IPS-NIHi11 (cell line): ENCODE data around the gene HSF5.
"Not testable (repeated sequence)": the region's sequence is repeated elsewhere in the genome, so short reads cannot be mapped to it uniquely, and the experiment has no call there.

Source experiments
- DNase-seq: peaks from one replicate; pipeline ENCODE4 v3.0.0; 2012; ENCODE audit warnings: mixed read lengths, low spot score

The HSF5 gene

GRCh38 chr17:58481798-58482197, 6.4 kb downstream of the HSF5 start:
- DNase-seq, result not testable (repeated sequence)

GRCh38 chr17:58480090-58480489, 8.1 kb downstream of the HSF5 start:
- DNase-seq, result no peak

GRCh38 chr17:58476812-58477211, 11.4 kb downstream of the HSF5 start:
- no peak for DNase-seq

- DNase-seq, result no peak
These were observed 12.2 kb downstream of the HSF5 start for GRCh38 chr17:58475985-58476384.

- DNase-seq, result no peak
These were observed 17.9 kb downstream of the HSF5 start for GRCh38 chr17:58470356-58470755.

- DNase-seq, result no peak
These were observed 19.3 kb downstream of the HSF5 start for GRCh38 chr17:58468944-58469343.

GRCh38 chr17:58455491-58455890, 32.7 kb downstream of the HSF5 start:
- DNase-seq, result no peak

GRCh38 chr17:58452738-58453137, 35.5 kb downstream of the HSF5 start:
- DNase-seq, result no peak

GRCh38 chr17:58447039-58447975, 40.9 kb downstream of the HSF5 start:
- DNase-seq, result peak; percentile 73

GRCh38 chr17:58446086-58446485, 42.1 kb downstream of the HSF5 start:
- DNase-seq, result no peak

GRCh38 chr17:58436805-58437239, 51.4 kb downstream of the HSF5 start:
- DNase-seq, result no peak

GRCh38 chr17:58436245-58436644, 52.0 kb downstream of the HSF5 start:
- DNase-seq, result no peak

- DNase-seq, result no peak
These were observed 55.2 kb downstream of the HSF5 start for GRCh38 chr17:58432806-58433573.

GRCh38 chr17:58427807-58428206, 60.4 kb downstream of the HSF5 start:
- DNase-seq, result no peak

- DNase-seq, result no peak
These were observed 66.5 kb downstream of the HSF5 start for GRCh38 chr17:58421711-58422110.

GRCh38 chr17:58420827-58421226, 67.4 kb downstream of the HSF5 start:
- no peak for DNase-seq

GRCh38 chr17:58417300-58418092, 70.7 kb downstream of the HSF5 start, which contains the start of gene RNF43:
Gene RNF43, minus strand, starts transcription at chr17:58417534. Its CDS starts 1,957 bp downstream, at chr17:58415577.
- peak; percentile 96 for DNase-seq

- DNase-seq, result no peak
These were observed 71.3 kb downstream of the HSF5 start for GRCh38 chr17:58416937-58417299.

- DNase-seq, result no peak
These were observed 71.8 kb downstream of the HSF5 start for GRCh38 chr17:58416396-58416795.

GRCh38 chr17:58415371-58416055, 72.7 kb downstream of the HSF5 start:
- no peak for DNase-seq

GRCh38 chr17:58414596-58414997, 73.6 kb downstream of the HSF5 start:
- DNase-seq, result no peak

GRCh38 chr17:58413684-58414083, 74.5 kb downstream of the HSF5 start:
- DNase-seq, result no peak
